ENCODE measurements around the gene MINDY2. TPM values are rescaled to one million over a fixed set of nuclear protein-coding genes. Genes with fewer than 3 reads are reported as not detected.
"Not testable (repeated sequence)": the region's sequence is repeated elsewhere in the genome, so short reads cannot be mapped to it uniquely, and the experiment has no call there.

Gene MINDY2
- total and polyA plus RNA-seq, 7 experiments from 2014 or later, result 8.9 to 16.6 (median 11.4) TPM

DNA sequence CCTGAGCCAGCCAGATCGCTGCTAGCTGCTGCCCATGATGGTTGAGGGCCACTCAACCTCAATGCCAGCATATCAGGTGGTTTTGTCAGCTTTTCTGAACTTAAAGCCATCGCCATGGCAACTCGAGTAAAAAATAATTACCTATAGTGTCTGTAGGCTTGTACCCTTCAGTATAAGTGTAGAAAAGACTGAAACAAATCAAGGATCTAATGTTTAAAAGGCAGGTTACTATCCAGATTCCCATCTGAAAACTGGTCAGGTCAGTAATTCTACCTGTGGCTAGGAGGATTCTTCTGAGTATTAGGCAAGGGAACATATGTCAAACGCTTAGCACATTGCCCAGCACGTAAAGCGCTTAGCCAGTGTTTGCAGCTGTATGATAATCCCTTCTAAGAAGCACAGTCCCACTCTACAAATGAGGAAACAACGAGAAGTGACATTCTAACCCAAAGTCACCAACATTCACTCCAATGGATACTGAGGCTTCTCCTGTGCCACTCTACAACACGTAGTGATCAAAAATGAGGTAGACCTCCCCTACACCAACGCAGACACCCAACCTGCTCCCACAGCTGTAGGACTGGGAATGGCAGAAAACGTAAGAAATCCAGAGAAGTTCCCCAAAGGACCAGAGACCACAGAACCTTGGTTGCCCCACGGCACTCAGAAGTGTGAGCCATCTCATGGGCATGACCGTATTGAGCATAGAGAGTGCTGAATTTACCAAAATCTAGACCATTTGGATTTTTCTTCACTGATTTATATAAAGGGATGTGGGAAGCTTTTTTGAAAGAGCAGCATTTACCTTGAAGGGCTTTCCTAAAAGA is 107.1 kb downstream of the MINDY2 start:
- ATAC-seq (no peak), DNase-seq (no peak)
- H3K27me3 Mint-ChIP-seq, result no peaks in the 10 kb centered on the region
- H3K4me3 Mint-ChIP-seq, result peak overlapping the region in 1 of 10 donors; percentile 19
- ChIA-PET POLR2A (no interaction called here), CTCF (no interaction called here)
- peaks cover 16 to 50% (median 44%) of the 10 kb centered on the region in 5 donors for H3K36me3 Mint-ChIP-seq
- no peaks in the 10 kb centered on the region for H3K27me3 ChIP-seq (ENCODE audit: control insufficient read depth in 2 of 2, insufficient read depth in 2 of 2, low read length in 2 of 2)
- H3K9me3 Mint-ChIP-seq, result no peaks in the 10 kb centered on the region
- H3K4me1 ChIP-seq (ENCODE audit: control insufficient read depth in 2 of 2, insufficient read depth in 2 of 2, low read length in 2 of 2), result no peaks in the 10 kb centered on the region
- H3K36me3 ChIP-seq (ENCODE audit: control insufficient read depth in 2 of 3, insufficient read depth in 3 of 3, low read length in 3 of 3), result peaks cover 14 to 56% (median 22%) of the 10 kb centered on the region in 3 experiments
- H3K27ac ChIP-seq (ENCODE audit: low read depth, low read length), result no peak overlapping the region
- H3K27ac Mint-ChIP-seq, result peak overlapping the region in 3 of 9 donors; percentile 15 to 43 (median 39)
- intact Hi-C loops (cut with micrococcal nuclease), result no loop called here
- H3K4me1 Mint-ChIP-seq, result peaks cover 0 to 11% (median 0%) of the 10 kb centered on the region in 7 donors
- H3K9me3 ChIP-seq (ENCODE audit: control insufficient read depth in 2 of 3, low read length in 3 of 3), result no peaks in the 10 kb centered on the region
- no peak overlapping the region for H3K4me3 ChIP-seq (ENCODE audit: low read length)

DNA sequence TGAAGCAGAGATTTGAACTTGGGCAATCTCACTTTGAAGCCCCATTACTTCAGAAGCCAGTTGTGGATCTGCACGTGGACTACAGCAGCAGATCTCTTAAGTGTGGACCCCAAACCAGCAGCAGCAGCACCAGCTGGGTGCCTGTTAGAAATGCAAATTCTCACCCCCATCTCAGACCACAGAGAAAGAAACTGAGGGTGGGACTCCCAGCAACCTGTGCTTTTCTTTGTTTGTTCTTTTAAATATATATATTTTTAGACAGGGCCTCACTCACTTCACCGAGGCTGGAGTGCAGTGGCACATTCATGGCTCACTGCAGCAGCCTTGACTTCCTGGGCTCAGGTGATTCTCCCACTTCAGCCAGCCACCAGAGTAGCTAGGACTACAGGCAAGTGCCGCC is 109.2 kb downstream of the MINDY2 start:
- CTCF ChIA-PET, result no interaction called here
- Histone ChIP-seq H3K4me1 (ENCODE audit: control insufficient read depth in 2 of 2, insufficient read depth in 2 of 2, low read length in 2 of 2) (no peaks in the 10 kb centered on the region), H3K36me3 (ENCODE audit: control insufficient read depth in 2 of 3, insufficient read depth in 3 of 3, low read length in 3 of 3) (peaks cover 20 to 77% (median 22%) of the 10 kb centered on the region in 3 experiments), H3K4me3 (ENCODE audit: low read length) (no peak overlapping the region), H3K9me3 (ENCODE audit: control insufficient read depth in 2 of 3, low read length in 3 of 3) (no peaks in the 10 kb centered on the region), H3K27ac (ENCODE audit: low read depth, low read length) (no peak overlapping the region), H3K27me3 (ENCODE audit: control insufficient read depth in 2 of 2, insufficient read depth in 2 of 2, low read length in 2 of 2) (no peaks in the 10 kb centered on the region)
- POLR2A ChIA-PET, result no interaction called here
- H3K27ac Mint-ChIP-seq, result no peak overlapping the region
- peaks cover 21 to 65% (median 55%) of the 10 kb centered on the region in 5 donors for H3K36me3 Mint-ChIP-seq
- H3K9me3 Mint-ChIP-seq, result no peaks in the 10 kb centered on the region
- H3K4me1 Mint-ChIP-seq, result peaks cover 0 to 13% (median 0%) of the 10 kb centered on the region in 7 donors
- no peak overlapping the region for H3K4me3 Mint-ChIP-seq
- intact Hi-C loops (cut with micrococcal nuclease), result no loop called here
- ATAC-seq (no peak), DNase-seq (no peak)
- H3K27me3 Mint-ChIP-seq, result no peaks in the 10 kb centered on the region

DNA sequence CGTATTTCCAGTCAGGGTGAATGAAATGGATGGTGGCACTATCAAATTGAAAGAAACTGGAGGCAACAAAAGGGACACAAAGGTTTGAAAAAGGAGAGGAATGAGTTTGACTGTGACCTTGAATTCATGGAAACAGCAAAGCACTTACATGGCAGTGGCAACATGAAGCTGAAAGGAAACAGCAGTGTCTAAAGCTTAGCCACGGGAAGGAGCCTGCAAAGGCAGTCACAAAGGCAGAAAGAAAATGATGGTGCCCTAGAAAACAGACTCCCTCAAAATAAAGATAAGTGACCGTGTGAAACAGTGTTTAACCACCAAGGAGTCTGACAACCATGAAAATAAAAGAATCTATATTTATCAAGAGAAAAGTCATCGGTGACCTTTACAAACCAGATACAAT is 111.1 kb downstream of the MINDY2 start:
- Mint-ChIP-seq H3K4me3 (no peak overlapping the region), H3K27ac (peak overlapping the region in 3 of 9 donors; percentile 23 to 51 (median 51)), H3K4me1 (peaks cover 0 to 16% (median 2%) of the 10 kb centered on the region in 7 donors), H3K36me3 (peaks cover 27 to 75% (median 59%) of the 10 kb centered on the region in 5 donors), H3K27me3 (no peaks in the 10 kb centered on the region), H3K9me3 (no peaks in the 10 kb centered on the region)
- DNase-seq (no peak), ATAC-seq (no peak)
- Histone ChIP-seq H3K36me3 (ENCODE audit: control insufficient read depth in 2 of 3, insufficient read depth in 3 of 3, low read length in 3 of 3) (peaks cover 28 to 94% (median 30%) of the 10 kb centered on the region in 3 experiments), H3K27ac (ENCODE audit: low read depth, low read length) (no peak overlapping the region), H3K4me3 (ENCODE audit: low read length) (no peak overlapping the region), H3K27me3 (ENCODE audit: control insufficient read depth in 2 of 2, insufficient read depth in 2 of 2, low read length in 2 of 2) (no peaks in the 10 kb centered on the region), H3K4me1 (ENCODE audit: control insufficient read depth in 2 of 2, insufficient read depth in 2 of 2, low read length in 2 of 2) (no peaks in the 10 kb centered on the region), H3K9me3 (ENCODE audit: control insufficient read depth in 2 of 3, low read length in 3 of 3) (no peaks in the 10 kb centered on the region)
- intact Hi-C loops (cut with micrococcal nuclease), result no loop called here
- POLR2A ChIA-PET, result no interaction called here
- CTCF ChIA-PET, result no interaction called here

DNA sequence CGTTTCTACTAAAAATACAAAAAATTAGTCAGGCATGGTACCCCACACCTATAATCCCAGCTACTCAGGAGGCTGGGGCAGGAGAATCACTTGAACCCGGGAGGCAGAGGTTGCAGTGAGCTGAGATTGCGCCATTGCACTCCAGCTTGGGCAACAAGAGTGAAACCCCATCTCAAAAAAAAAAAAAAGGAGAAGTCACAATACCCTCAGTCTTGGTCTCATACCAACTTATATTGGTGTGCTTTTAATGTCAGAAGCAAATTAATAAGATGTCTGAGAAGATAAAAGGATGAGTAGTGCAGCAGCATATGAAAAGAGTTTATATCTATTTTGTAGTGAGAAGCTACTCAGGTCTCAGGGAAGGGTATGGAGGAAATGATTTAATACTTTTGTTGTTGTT is 112.8 kb downstream of the MINDY2 start:
- CTCF ChIA-PET, result not testable (repeated sequence)

DNA sequence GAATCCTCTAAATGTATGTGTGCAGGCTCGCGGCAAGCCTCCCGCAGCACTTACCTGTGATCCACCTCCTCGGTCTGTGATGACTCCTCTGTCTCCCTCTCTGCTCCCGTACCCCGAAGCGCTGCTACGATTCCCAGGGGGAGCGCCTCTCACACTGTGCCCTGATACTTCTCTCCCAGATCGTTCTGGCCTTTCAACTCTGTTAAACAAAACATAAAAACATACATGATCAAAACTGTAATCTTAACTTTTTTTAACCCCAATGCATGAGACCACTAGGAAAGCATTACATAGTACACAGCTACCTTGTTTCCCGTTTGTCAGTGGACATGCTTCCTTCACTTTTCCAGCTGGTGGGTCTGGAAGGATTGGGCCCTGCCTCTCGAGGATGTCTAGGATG is 115.8 kb downstream of the MINDY2 start:
- H3K27me3 Mint-ChIP-seq, result no peaks in the 10 kb centered on the region
- DNase-seq (no peak), ATAC-seq (no peak)
- Histone ChIP-seq H3K27me3 (ENCODE audit: control insufficient read depth in 2 of 2, insufficient read depth in 2 of 2, low read length in 2 of 2) (no peaks in the 10 kb centered on the region), H3K36me3 (ENCODE audit: control insufficient read depth in 2 of 3, insufficient read depth in 3 of 3, low read length in 3 of 3) (peaks cover 28 to 93% (median 38%) of the 10 kb centered on the region in 3 experiments), H3K9me3 (ENCODE audit: control insufficient read depth in 2 of 3, low read length in 3 of 3) (no peaks in the 10 kb centered on the region), H3K4me1 (ENCODE audit: control insufficient read depth in 2 of 2, insufficient read depth in 2 of 2, low read length in 2 of 2) (no peaks in the 10 kb centered on the region), H3K4me3 (ENCODE audit: low read length) (no peak overlapping the region), H3K27ac (ENCODE audit: low read depth, low read length) (no peak overlapping the region)
- ChIA-PET CTCF (no interaction called here), POLR2A (no interaction called here)
- H3K9me3 Mint-ChIP-seq, result no peaks in the 10 kb centered on the region
- intact Hi-C loops (cut with micrococcal nuclease), result no loop called here
- peaks cover 24 to 81% (median 57%) of the 10 kb centered on the region in 5 donors for H3K36me3 Mint-ChIP-seq
- H3K4me3 Mint-ChIP-seq, result no peak overlapping the region
- peaks cover 0 to 23% (median 3%) of the 10 kb centered on the region in 7 donors for H3K4me1 Mint-ChIP-seq
- H3K27ac Mint-ChIP-seq, result peak overlapping the region in 6 of 9 donors; percentile 7 to 53 (median 20)

More for the DNA sequence above, 112.8 kb downstream of the MINDY2 start:
- H3K4me1 Mint-ChIP-seq, result peaks cover 0 to 16% (median 3%) of the 10 kb centered on the region in 7 donors
- DNase-seq; POLR2A ChIA-PET; H3K4me1 ChIP-seq (ENCODE audit: control insufficient read depth in 2 of 2, insufficient read depth in 2 of 2, low read length in 2 of 2); intact Hi-C loops (cut with micrococcal nuclease); H3K27me3 Mint-ChIP-seq; H3K27ac Mint-ChIP-seq; H3K9me3 ChIP-seq (ENCODE audit: control insufficient read depth in 2 of 3, low read length in 3 of 3); H3K4me3 ChIP-seq (ENCODE audit: low read length); ATAC-seq; H3K4me3 Mint-ChIP-seq; H3K9me3 Mint-ChIP-seq; H3K27ac ChIP-seq (ENCODE audit: low read depth, low read length); H3K27me3 ChIP-seq (ENCODE audit: control insufficient read depth in 2 of 2, insufficient read depth in 2 of 2, low read length in 2 of 2): not testable (repeated sequence)
- peaks cover 25 to 81% (median 64%) of the 10 kb centered on the region in 5 donors for H3K36me3 Mint-ChIP-seq
- peaks cover 32 to 98% (median 35%) of the 10 kb centered on the region in 3 experiments for H3K36me3 ChIP-seq (ENCODE audit: control insufficient read depth in 2 of 3, insufficient read depth in 3 of 3, low read length in 3 of 3)

DNA sequence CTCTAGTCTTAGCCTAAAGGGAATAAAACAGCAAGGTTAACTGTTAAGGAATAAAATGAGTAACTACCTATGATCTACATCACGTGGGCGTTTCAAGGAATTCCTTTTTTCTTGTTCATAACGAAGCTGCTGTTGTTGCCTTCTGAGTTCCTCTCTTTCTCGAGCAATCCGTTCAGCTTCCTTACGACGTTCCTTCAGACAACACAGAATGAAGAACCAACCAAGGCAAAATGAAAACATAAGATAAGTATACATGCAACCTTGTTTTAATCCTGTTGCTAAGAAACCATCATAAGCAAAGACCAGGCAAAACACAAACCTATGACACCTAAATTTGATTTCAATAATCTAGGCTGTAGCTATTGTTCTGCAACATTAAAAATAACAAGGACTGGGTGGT is 118.3 kb downstream of the MINDY2 start:
- Histone ChIP-seq H3K4me1 (ENCODE audit: control insufficient read depth in 2 of 2, insufficient read depth in 2 of 2, low read length in 2 of 2) (no peaks in the 10 kb centered on the region), H3K36me3 (ENCODE audit: control insufficient read depth in 2 of 3, insufficient read depth in 3 of 3, low read length in 3 of 3) (peaks cover 35 to 91% (median 36%) of the 10 kb centered on the region in 3 experiments), H3K27me3 (ENCODE audit: control insufficient read depth in 2 of 2, insufficient read depth in 2 of 2, low read length in 2 of 2) (no peaks in the 10 kb centered on the region), H3K9me3 (ENCODE audit: control insufficient read depth in 2 of 3, low read length in 3 of 3) (no peaks in the 10 kb centered on the region), H3K27ac (ENCODE audit: low read depth, low read length) (no peak overlapping the region), H3K4me3 (ENCODE audit: low read length) (no peak overlapping the region)
- no peak for DNase-seq
- H3K4me1 Mint-ChIP-seq, result peaks cover 0 to 22% (median 3%) of the 10 kb centered on the region in 7 donors
- no peak for ATAC-seq
- peaks cover 40 to 86% (median 61%) of the 10 kb centered on the region in 5 donors for H3K36me3 Mint-ChIP-seq
- H3K27me3 Mint-ChIP-seq, result no peaks in the 10 kb centered on the region
- ChIA-PET CTCF (no interaction called here), POLR2A (no interaction called here)
- H3K9me3 Mint-ChIP-seq, result no peaks in the 10 kb centered on the region
- peak overlapping the region in 1 of 9 donors; percentile 59 for H3K27ac Mint-ChIP-seq
- intact Hi-C loops (cut with micrococcal nuclease), result no loop called here
- no peak overlapping the region for H3K4me3 Mint-ChIP-seq

All from naive thymus-derived CD4-positive, alpha-beta T cell (primary cell).